HepG2 (cell line): ENCODE measurements around the gene GSTM4. TPM values are rescaled to one million over a fixed set of nuclear protein-coding genes. Genes with fewer than 3 reads are reported as not detected.

Experiments used
- ARID2 ChIP-seq: sonication (generic); formaldehyde crosslinking; IDR thresholded peaks from 2 replicates; pipeline ENCODE4 v1.8.1; 2022; ENCODE audit warnings: mild to moderate bottlenecking, missing genetic modification reagents, borderline replicate concordance
- EHMT2 ChIP-seq: fragments of 200-600 bp; sonication (generic); IDR thresholded peaks from 2 replicates; pipeline ENCODE4 v1.7.0; 2017; ENCODE audit warnings: antibody characterized with exemption, low read depth, low read length, borderline replicate concordance
- FOSL1 ChIP-seq: sonication (generic); formaldehyde crosslinking; IDR thresholded peaks from 2 replicates; pipeline ENCODE4 v1.9.0; 2021; ENCODE audit warnings: missing genetic modification reagents, borderline replicate concordance
- GABPB1 ChIP-seq: IDR thresholded peaks from 2 replicates; pipeline ENCODE4 v1.6.1; 2016; ENCODE audit warnings: mild to moderate bottlenecking, missing genetic modification reagents, moderate library complexity, missing compliant biosample characterization
- GLI4 ChIP-seq: sonication (generic); formaldehyde crosslinking; IDR thresholded peaks from 2 replicates; pipeline ENCODE4 v1.5.1; 2020; ENCODE audit warnings: missing genetic modification reagents, mild to moderate bottlenecking, moderate library complexity, borderline replicate concordance
- KDM3A ChIP-seq: IDR thresholded peaks from 2 replicates; pipeline ENCODE4 v1.6.1; 2018; ENCODE audit warnings: low read depth, missing compliant biosample characterization
- SATB2 ChIP-seq: sonication (generic); formaldehyde crosslinking; IDR thresholded peaks from 2 replicates; pipeline ENCODE4 v1.5.0; 2020; ENCODE audit warnings: missing genetic modification reagents
- XRCC5 ChIP-seq: fragments of 200-400 bp; formaldehyde crosslinking; optimal IDR thresholded peaks from 2 replicates; pipeline ENCODE3; 2017; ENCODE audit warnings: mild to moderate bottlenecking, low read length
- ZFX ChIP-seq: sonication (generic); formaldehyde crosslinking; IDR thresholded peaks from 2 replicates; pipeline ENCODE4 v1.4.0; 2020; ENCODE audit warnings: mild to moderate bottlenecking, low read depth, missing genetic modification reagents, moderate library complexity
- ZKSCAN1 ChIP-seq: fragments of 150-350 bp; IDR thresholded peaks from 2 replicates; pipeline ENCODE4 v1.6.1; 2014; ENCODE audit warnings: low read length
- ZNF234 ChIP-seq: sonication (generic); formaldehyde crosslinking; conservative IDR thresholded peaks from 2 replicates; pipeline ENCODE4 v1.5.1; 2020; ENCODE audit warnings: mild to moderate bottlenecking, missing genetic modification reagents
- ZNF253 ChIP-seq: sonication (generic); formaldehyde crosslinking; IDR thresholded peaks from 2 replicates; pipeline ENCODE4 v1.8.0; 2022; ENCODE audit warnings: mild to moderate bottlenecking, missing genetic modification reagents, borderline replicate concordance
- ZNF598 ChIP-seq: sonication (generic); formaldehyde crosslinking; IDR thresholded peaks from 2 replicates; pipeline ENCODE4 v1.5.1; 2020; ENCODE audit warnings: mild to moderate bottlenecking, missing genetic modification reagents, borderline replicate concordance
- ZNF629 ChIP-seq: sonication (generic); formaldehyde crosslinking; conservative IDR thresholded peaks from 2 replicates; pipeline ENCODE4 v1.5.0; 2020; ENCODE audit warnings: missing genetic modification reagents
- ZNF773 ChIP-seq: sonication (generic); formaldehyde crosslinking; IDR thresholded peaks from 2 replicates; pipeline ENCODE4 v1.4.0; 2020; ENCODE audit warnings: missing genetic modification reagents, borderline replicate concordance
- polyA plus RNA-seq, 8 experiments: library from polyadenylated mRNA; depleted of rRNA in 3 of 8; stranded (reverse) in 7 of 8; unstranded in 1 of 8; fragments of >200 nt; fragmentation: Illumina TruSeq in 4 of 8; extraction: Trizol in 4 of 8; gene quantifications; 2 replicates each; pipeline versions ENCODE4 v1.2.1 to v1.2.3, GENCODE V29; 2011 to 2016; ENCODE audit warnings: low read depth in 4 of 8, missing spikeins in 1 of 8, mixed read lengths in 1 of 8; ENCODE audit not compliant: insufficient read depth in 1 of 8
- total RNA-seq, 5 experiments: library from RNA; depleted of rRNA; stranded (reverse); fragments of >200 nt; fragmentation: Illumina TruSeq; extraction: Trizol; gene quantifications; 2 replicates each; pipeline ENCODE4 v1.2.3, GENCODE V29; 2016; ENCODE audit warnings: low read depth in 1 of 5
- TF ChIP-seq, protein P1 (sequence below): sonication (generic); formaldehyde crosslinking; IDR thresholded peaks from 2 replicates; pipeline ENCODE4 v1.9.0; 2022; ENCODE audit warnings: missing genetic modification reagents, mild to moderate bottlenecking, borderline replicate concordance
- TF ChIP-seq, protein P2 (sequence below): sonication (generic); formaldehyde crosslinking; IDR thresholded peaks from 2 replicates; pipeline ENCODE4 v1.5.0; 2020; ENCODE audit warnings: missing genetic modification reagents
- TF ChIP-seq, protein P3 (sequence below): IDR thresholded peaks from 2 replicates; pipeline ENCODE4 v1.6.1; 2018; ENCODE audit warnings: missing genetic modification reagents, mild to moderate bottlenecking, missing compliant biosample characterization
- TF ChIP-seq, protein P4 (sequence below): sonication (generic); formaldehyde crosslinking; IDR thresholded peaks from 2 replicates; pipeline ENCODE4 v1.5.1; 2020; ENCODE audit warnings: mild to moderate bottlenecking, moderate library complexity, missing genetic modification reagents
- TF ChIP-seq, protein P5 (sequence below), 2 experiments: fragments of 450-650 bp in 1 of 2; sonication (generic) in 1 of 2; formaldehyde crosslinking; IDR thresholded peaks; 2 replicates each; pipeline versions ENCODE4 v1.5.0 to v1.8.0; 2020 to 2022; ENCODE audit warnings: mild to moderate bottlenecking in 1 of 2, missing genetic modification reagents in 1 of 2
- TF ChIP-seq, protein P6 (sequence below): sonication (generic); formaldehyde crosslinking; conservative IDR thresholded peaks from 2 replicates; pipeline ENCODE4 v1.4.0; 2020; ENCODE audit warnings: missing genetic modification reagents

Gene GSTM4
- total and polyA plus RNA-seq, 2 of the 13 experiments (the other 11 are each of a cell fraction or from before 2014, with no cell fraction given): 25.3 to 40.8 TPM

DNA sequence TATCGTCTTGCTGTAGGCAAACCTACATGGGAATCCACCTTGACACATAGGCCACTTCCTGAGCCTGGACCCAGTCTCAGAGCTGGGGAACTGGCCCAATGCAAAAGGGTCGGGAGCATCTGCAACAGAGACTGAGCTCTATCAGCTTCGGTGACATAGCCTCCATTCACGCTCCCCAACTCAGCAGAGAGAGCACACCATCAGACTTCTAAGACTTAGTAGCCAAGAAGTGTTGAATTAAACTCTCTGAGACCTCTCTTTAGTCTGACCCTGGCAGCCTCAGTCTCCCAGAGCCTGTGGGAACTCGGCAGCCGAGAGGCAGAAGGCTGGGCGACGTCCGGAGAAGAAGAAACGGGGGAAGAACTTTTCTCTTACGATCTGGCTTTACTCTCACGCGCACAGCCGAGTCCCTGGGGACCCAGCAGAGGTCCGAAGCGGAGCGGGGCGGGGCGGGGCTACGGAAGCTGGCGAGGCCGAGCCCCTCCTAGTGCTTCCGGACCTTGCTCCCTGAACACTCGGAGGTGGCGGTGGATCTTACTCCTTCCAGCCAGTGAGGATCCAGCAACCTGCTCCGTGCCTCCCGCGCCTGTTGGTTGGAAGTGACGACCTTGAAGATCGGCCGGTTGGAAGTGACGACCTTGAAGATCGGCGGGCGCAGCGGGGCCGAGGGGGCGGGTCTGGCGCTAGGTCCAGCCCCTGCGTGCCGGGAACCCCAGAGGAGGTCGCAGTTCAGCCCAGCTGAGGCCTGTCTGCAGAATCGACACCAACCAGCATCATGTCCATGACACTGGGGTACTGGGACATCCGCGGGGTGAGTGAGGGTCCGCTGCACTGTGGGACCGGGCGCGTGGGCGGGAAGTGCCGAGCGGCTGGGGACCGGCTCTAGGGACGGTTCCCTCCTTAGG lies at the start of gene GSTM4 (continued):
- TF ChIP-seq, protein P1, sequence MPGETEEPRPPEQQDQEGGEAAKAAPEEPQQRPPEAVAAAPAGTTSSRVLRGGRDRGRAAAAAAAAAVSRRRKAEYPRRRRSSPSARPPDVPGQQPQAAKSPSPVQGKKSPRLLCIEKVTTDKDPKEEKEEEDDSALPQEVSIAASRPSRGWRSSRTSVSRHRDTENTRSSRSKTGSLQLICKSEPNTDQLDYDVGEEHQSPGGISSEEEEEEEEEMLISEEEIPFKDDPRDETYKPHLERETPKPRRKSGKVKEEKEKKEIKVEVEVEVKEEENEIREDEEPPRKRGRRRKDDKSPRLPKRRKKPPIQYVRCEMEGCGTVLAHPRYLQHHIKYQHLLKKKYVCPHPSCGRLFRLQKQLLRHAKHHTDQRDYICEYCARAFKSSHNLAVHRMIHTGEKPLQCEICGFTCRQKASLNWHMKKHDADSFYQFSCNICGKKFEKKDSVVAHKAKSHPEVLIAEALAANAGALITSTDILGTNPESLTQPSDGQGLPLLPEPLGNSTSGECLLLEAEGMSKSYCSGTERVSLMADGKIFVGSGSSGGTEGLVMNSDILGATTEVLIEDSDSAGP: peak; percentile 87
- peak; percentile 92 for TF ChIP-seq ZFX (CRISPR knock-in tag)
- no peak for TF ChIP-seq FOSL1
- TF ChIP-seq SATB2 (CRISPR knock-in tag): no peak
- TF ChIP-seq ZNF629 (CRISPR knock-in tag): 0 out of 2 replicates have a peak, but pooled peaks have one; percentile 14
- TF ChIP-seq, protein P2, sequence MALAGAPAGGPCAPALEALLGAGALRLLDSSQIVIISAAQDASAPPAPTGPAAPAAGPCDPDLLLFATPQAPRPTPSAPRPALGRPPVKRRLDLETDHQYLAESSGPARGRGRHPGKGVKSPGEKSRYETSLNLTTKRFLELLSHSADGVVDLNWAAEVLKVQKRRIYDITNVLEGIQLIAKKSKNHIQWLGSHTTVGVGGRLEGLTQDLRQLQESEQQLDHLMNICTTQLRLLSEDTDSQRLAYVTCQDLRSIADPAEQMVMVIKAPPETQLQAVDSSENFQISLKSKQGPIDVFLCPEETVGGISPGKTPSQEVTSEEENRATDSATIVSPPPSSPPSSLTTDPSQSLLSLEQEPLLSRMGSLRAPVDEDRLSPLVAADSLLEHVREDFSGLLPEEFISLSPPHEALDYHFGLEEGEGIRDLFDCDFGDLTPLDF (CRISPR knock-in tag): 0 out of 2 replicates have a peak, but pooled peaks have one; percentile 24
- TF ChIP-seq ZNF598 (CRISPR knock-in tag): peak; percentile 84
- TF ChIP-seq, protein P3, sequence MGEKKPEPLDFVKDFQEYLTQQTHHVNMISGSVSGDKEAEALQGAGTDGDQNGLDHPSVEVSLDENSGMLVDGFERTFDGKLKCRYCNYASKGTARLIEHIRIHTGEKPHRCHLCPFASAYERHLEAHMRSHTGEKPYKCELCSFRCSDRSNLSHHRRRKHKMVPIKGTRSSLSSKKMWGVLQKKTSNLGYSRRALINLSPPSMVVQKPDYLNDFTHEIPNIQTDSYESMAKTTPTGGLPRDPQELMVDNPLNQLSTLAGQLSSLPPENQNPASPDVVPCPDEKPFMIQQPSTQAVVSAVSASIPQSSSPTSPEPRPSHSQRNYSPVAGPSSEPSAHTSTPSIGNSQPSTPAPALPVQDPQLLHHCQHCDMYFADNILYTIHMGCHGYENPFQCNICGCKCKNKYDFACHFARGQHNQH (CRISPR knock-in tag): peak; percentile 48; the same call in 1 of the 2 replicates
- TF ChIP-seq ZNF773 (CRISPR knock-in tag): no peak
- peak; percentile 85 for TF ChIP-seq GABPB1
- TF ChIP-seq ZKSCAN1: no peak
- no peak; the same call in 1 of the 2 replicates for TF ChIP-seq ZNF234 (CRISPR knock-in tag)
- TF ChIP-seq, protein P4, sequence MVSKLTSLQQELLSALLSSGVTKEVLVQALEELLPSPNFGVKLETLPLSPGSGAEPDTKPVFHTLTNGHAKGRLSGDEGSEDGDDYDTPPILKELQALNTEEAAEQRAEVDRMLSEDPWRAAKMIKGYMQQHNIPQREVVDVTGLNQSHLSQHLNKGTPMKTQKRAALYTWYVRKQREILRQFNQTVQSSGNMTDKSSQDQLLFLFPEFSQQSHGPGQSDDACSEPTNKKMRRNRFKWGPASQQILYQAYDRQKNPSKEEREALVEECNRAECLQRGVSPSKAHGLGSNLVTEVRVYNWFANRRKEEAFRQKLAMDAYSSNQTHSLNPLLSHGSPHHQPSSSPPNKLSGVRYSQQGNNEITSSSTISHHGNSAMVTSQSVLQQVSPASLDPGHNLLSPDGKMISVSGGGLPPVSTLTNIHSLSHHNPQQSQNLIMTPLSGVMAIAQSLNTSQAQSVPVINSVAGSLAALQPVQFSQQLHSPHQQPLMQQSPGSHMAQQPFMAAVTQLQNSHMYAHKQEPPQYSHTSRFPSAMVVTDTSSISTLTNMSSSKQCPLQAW: peak; percentile 85
- no peak for TF ChIP-seq ZNF253
- TF ChIP-seq, protein P5, sequence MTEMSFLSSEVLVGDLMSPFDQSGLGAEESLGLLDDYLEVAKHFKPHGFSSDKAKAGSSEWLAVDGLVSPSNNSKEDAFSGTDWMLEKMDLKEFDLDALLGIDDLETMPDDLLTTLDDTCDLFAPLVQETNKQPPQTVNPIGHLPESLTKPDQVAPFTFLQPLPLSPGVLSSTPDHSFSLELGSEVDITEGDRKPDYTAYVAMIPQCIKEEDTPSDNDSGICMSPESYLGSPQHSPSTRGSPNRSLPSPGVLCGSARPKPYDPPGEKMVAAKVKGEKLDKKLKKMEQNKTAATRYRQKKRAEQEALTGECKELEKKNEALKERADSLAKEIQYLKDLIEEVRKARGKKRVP (CRISPR knock-in tag; IDR thresholded peaks at IDR 0.05): 0 out of 4 replicates have a peak, but pooled peaks of 1 of the 2 experiments have one; percentile 7
- TF ChIP-seq EHMT2: no peak
- TF ChIP-seq GLI4: no peak
- no peak for TF ChIP-seq KDM3A (CRISPR knock-in tag)
- peak; percentile 61 for TF ChIP-seq XRCC5
- TF ChIP-seq ARID2 (CRISPR knock-in tag): 0 out of 2 replicates have a peak, but pooled peaks have one; percentile 63
- TF ChIP-seq, protein P6, sequence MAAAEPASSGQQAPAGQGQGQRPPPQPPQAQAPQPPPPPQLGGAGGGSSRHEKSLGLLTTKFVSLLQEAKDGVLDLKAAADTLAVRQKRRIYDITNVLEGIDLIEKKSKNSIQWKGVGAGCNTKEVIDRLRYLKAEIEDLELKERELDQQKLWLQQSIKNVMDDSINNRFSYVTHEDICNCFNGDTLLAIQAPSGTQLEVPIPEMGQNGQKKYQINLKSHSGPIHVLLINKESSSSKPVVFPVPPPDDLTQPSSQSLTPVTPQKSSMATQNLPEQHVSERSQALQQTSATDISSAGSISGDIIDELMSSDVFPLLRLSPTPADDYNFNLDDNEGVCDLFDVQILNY: no peak
